ENCODE measurements around the gene CDKL5.

DNA sequence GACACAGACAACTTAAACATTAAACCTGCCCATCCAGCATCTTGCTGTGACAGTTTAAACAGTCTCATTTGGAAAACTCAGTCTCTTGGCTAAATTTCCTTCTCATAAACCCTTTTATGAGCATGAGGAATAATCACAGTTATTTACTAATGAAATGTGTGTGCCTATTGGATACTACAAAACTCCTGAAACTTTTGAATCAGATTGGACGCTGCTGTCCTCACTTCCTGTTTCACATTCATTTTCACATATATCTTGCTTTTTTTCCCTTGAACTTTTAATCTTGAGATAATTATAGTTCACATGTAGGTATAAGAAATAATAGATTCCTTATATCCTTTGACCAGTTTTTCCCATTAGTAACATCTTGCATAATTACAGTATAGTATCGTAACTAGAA lies 111.7 kb downstream of the CDKL5 start:
- no peak for TF ChIP-seq EZH2 (IDR thresholded peaks at IDR 0.05; ENCODE audit: borderline replicate concordance, insufficient read depth, low read depth, low read length, poor library complexity, severe bottlenecking)
- TF ChIP-seq, protein P1, sequence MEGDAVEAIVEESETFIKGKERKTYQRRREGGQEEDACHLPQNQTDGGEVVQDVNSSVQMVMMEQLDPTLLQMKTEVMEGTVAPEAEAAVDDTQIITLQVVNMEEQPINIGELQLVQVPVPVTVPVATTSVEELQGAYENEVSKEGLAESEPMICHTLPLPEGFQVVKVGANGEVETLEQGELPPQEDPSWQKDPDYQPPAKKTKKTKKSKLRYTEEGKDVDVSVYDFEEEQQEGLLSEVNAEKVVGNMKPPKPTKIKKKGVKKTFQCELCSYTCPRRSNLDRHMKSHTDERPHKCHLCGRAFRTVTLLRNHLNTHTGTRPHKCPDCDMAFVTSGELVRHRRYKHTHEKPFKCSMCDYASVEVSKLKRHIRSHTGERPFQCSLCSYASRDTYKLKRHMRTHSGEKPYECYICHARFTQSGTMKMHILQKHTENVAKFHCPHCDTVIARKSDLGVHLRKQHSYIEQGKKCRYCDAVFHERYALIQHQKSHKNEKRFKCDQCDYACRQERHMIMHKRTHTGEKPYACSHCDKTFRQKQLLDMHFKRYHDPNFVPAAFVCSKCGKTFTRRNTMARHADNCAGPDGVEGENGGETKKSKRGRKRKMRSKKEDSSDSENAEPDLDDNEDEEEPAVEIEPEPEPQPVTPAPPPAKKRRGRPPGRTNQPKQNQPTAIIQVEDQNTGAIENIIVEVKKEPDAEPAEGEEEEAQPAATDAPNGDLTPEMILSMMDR (IDR thresholded peaks at IDR 0.05): no peak

Data from B cell (primary cell).